T-helper 17 cell (primary cell): ENCODE results near the gene TPM3. TPM values are rescaled to one million over a fixed set of nuclear protein-coding genes. Genes with fewer than 3 reads are reported as not detected.

Experiments
- ATAC-seq: fragments of 150-1000 bp; cut with Tn5 transposase; 2 replicates; pipeline ENCODE4 v1.10.0; 2021; ENCODE audit warnings: mild to moderate bottlenecking, moderate library complexity
- DNase-seq, 3 donors: peaks; one replicate each; pipeline versions ENCODE4 v3.0.0 to v3.0.0-alpha.2; 2020 to 2021
- H3K9me3 ChIP-seq: one replicate; pipeline ENCODE4 v1.7.0; 2013; ENCODE audit warnings: low read length, mild to moderate bottlenecking; ENCODE audit not compliant: control insufficient read depth, poor library complexity, severe bottlenecking
- H3K27ac Mint-ChIP-seq: one replicate; pipeline ENCODE4 v1.8.0; 2022; ENCODE audit warnings: mild to moderate bottlenecking, moderate library complexity, mixed read lengths
- H3K27me3 Mint-ChIP-seq: one replicate; pipeline ENCODE4 v1.8.0; 2022; ENCODE audit warnings: mixed read lengths
- H3K36me3 Mint-ChIP-seq: one replicate; pipeline ENCODE4 v1.8.0; 2022; ENCODE audit warnings: low read depth, mixed read lengths
- H3K4me1 Mint-ChIP-seq: one replicate; pipeline ENCODE4 v1.8.0; 2022; ENCODE audit warnings: mild to moderate bottlenecking, mixed read lengths
- H3K4me3 Mint-ChIP-seq: one replicate; pipeline ENCODE4 v1.8.0; 2022; ENCODE audit warnings: mild to moderate bottlenecking, moderate library complexity, mixed read lengths
- total RNA-seq, 4 donors: library from RNA in 2 of 4; stranded (reverse) in 2 of 4; gene quantifications; one replicate each; pipeline ENCODE4 v1.2.3 and lab custom pipeline; 2022 to 2026

TPM3 gene
- total RNA-seq, 2 donors from 2014 or later, result 386 to 391 TPM

- Mint-ChIP-seq H3K36me3 (no peaks in the 10 kb centered on the region), H3K4me3 (no peak overlapping the region), H3K27me3 (peaks cover 52% of the 10 kb centered on the region), H3K27ac (no peak overlapping the region), H3K4me1 (peaks cover 15% of the 10 kb centered on the region)
- ATAC-seq (no peak), DNase-seq (no peak)
- H3K9me3 ChIP-seq, result no peaks in the 10 kb centered on the region
These were observed 576 bp upstream of the TPM3 start for GRCh38 chr1:154192476-154192875.

DNA sequence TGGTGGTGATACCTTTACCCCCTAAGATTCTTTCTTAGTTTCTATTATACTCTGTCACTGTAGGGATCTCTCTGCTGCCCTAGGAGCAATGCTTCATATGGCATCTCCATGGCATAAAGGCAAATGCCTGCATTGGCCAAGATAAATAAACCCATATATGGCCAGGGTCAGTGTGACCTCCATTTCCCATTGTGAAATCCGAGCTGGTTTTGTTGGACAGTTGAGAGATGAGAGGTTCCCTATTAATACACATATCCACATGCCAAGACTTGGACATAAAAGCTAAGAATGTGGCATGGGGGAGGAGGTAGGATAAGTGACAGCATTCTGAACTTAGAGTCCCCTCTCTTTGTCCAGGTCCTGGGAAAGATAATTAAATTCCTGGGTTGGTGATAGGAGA is 1.4 kb downstream of the TPM3 start:
- no peaks in the 10 kb centered on the region for H3K9me3 ChIP-seq
- ATAC-seq, result no peak
- DNase-seq, result no peak
- Mint-ChIP-seq H3K36me3 (no peaks in the 10 kb centered on the region), H3K27me3 (peaks cover 53% of the 10 kb centered on the region), H3K27ac (no peak overlapping the region), H3K4me3 (no peak overlapping the region), H3K4me1 (peaks cover 15% of the 10 kb centered on the region)

DNA sequence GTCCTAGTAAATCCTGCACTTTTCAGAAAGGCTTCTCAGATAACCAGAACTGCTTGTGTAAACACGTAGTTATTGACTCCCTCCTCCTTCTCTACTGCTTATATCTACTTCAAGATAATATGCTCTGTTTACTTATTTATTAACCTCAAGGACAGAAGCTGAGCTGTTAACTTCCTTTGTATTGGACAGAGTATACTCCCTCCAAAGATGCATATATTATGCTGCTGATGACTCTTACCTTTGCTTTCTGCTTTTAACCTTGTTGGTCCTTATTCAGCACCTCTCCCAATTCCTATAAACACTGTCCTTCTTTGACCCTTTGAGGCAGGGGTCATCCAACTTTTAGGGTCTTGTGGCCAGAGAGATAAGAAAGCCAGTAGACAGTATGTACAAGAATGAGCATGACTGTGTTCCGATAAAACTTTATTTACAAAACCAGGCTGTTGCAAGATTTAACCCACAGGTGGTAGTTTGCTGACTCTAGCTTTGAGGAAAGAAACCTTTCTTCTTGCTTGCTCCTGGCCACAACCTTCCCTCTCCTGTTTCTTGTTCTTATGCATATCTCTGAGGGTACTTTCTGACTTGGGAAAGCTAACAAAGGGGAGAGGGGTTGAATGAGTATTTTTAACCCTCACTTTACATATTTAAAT is 4.9 kb downstream of the TPM3 start:
- Mint-ChIP-seq H3K27me3 (peaks cover 19% of the 10 kb centered on the region), H3K36me3 (peaks cover 5% of the 10 kb centered on the region), H3K4me1 (peaks cover 12% of the 10 kb centered on the region), H3K4me3 (no peak overlapping the region), H3K27ac (no peak overlapping the region)
- no peak for DNase-seq
- no peak for ATAC-seq
- H3K9me3 ChIP-seq, result no peaks in the 10 kb centered on the region

DNA sequence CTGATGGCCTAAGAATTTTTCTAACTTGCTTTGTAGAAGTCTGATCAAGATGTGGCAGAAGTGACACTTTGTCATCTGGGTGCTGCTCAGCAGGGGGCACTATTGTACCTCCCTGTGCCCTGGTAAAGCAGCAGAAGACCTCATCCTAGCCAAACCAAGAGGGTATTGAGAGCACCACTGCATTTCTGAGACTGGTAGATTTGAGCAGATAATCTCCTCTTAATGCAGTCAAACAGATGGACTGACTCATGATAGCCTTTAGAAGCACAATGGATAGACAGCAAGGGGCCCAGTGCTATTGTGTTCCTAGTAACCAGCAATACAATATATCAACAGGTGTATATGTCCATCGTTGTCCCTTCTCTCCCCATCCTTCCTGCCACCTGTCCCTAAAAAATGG is 5.7 kb downstream of the TPM3 start:
- peaks cover 5% of the 10 kb centered on the region for H3K36me3 Mint-ChIP-seq
- peaks cover 11% of the 10 kb centered on the region for H3K27me3 Mint-ChIP-seq
- ATAC-seq (peak; percentile 22), DNase-seq (peak; percentile 26 to 53 (median 36))
- no peak overlapping the region for H3K4me3 Mint-ChIP-seq
- H3K4me1 Mint-ChIP-seq, result peaks cover 20% of the 10 kb centered on the region
- no peak overlapping the region for H3K27ac Mint-ChIP-seq
- H3K9me3 ChIP-seq, result no peaks in the 10 kb centered on the region

DNA sequence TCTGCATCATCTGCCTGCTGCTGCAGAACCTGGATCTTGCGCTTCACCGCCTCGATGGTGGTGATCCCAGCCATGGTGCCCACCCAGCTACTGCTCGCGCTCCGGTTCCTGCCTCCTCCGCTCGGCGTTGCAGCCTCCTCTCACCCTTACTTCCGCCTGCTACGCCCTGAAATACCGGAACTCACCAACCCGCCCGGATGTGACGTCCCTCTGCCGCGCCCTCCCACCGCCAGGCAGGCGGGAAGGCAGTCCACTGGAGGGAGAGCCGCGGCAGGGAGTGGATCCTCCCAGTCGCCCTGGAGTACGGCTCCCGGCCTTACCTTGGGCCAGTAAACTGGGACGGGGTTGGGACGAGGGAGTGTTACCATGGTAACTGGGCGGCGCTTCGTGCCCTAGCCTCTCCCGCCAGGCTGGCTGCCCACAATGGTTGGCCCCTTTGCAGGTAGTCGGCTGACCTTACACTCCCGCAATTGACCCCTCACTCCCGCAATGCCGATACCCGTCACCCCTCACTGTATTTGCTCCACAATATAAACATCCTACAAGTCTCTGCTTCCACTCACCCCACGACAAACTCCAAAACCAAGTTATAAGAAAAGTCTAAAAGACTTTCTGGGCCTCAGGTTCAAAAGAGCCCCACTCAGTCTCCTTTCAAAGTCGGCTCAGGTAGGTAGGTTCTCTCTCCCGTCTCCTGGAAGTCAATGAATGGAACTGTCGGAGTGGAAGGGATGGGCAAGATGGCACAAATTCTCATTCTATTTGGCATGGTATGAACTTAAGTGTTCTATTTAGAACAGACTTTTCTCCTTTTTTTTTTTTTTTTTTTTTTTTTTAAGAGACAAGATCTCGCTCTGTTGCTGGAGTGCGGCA is 8.6 kb downstream of the TPM3 start:
- DNase-seq (peak; percentile 83 to 87 (median 86)), ATAC-seq (peak; percentile 81)
- no peaks in the 10 kb centered on the region for H3K9me3 ChIP-seq
- Mint-ChIP-seq H3K4me3 (peak overlapping the region; percentile 98), H3K4me1 (peaks cover 42% of the 10 kb centered on the region), H3K27ac (peak overlapping the region; percentile 97), H3K27me3 (peaks cover 8% of the 10 kb centered on the region), H3K36me3 (peaks cover 5% of the 10 kb centered on the region)

DNA sequence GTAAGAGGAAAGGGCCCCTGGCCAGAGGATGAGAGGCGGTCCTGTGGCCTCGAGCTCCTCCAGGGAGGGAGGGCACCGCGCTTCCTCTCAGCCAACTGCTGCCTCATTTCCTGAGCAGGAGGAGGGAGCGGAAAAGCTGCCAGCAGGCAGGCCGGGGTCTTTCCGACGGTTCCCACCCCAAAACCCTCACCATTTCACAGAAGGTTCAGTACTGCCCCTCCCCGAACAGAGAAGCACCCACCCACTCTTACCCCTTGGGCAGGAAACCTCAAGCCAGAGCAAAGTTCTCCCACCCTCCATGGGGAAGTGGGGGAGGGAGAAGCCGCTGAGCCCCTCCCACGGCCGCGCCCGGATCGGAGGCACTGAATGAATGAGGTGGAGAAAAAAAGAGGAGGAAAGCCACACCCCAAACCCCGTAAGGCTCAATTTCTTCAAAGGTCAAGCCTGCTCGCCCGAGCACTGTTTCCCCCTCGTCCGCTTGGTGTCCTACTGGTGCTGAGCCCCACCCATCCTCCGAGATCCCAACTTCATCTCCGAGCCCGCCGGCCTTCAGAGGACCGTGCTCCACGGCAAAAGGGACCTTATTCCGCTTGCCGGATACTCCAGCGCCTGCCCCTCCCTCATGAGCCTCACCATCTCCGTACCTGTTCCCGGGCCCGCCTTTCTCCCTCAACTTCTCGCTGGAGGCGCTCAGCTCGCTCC is 9.4 kb downstream of the TPM3 start:
- Mint-ChIP-seq H3K4me3 (peak overlapping the region; percentile 98), H3K27me3 (peaks cover 2% of the 10 kb centered on the region), H3K4me1 (peaks cover 50% of the 10 kb centered on the region), H3K27ac (peak overlapping the region; percentile 97), H3K36me3 (peaks cover 5% of the 10 kb centered on the region)
- peak; percentile 52 for ATAC-seq
- DNase-seq, result peak; percentile 22 to 64 (median 52)
- H3K9me3 ChIP-seq, result no peaks in the 10 kb centered on the region

DNA sequence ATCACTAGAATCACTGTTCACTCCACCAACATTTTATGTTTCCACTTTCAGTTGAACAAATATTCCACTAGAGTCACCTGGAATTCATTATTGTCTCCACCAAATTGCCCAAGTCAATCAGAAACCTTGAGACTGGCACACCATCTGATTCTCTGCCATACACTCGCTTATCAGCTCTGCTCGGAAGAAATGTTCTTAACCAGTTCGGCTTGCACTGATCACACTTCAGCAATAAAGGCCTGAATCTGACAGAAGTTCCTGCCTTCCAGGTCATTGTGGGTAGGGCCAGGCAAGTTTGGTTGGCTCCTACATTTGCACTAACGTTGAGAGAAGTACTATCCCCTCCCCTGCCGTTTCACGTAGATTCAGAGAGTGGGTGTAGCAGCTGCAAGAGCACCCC is 10.0 kb downstream of the TPM3 start:
- Mint-ChIP-seq H3K4me1 (peaks cover 56% of the 10 kb centered on the region), H3K4me3 (peak overlapping the region; percentile 98), H3K27me3 (no peaks in the 10 kb centered on the region), H3K36me3 (peaks cover 5% of the 10 kb centered on the region), H3K27ac (peak overlapping the region; percentile 97)
- DNase-seq (no peak), ATAC-seq (peak; percentile 58)
- no peaks in the 10 kb centered on the region for H3K9me3 ChIP-seq

- Mint-ChIP-seq H3K27me3 (no peaks in the 10 kb centered on the region), H3K36me3 (peaks cover 5% of the 10 kb centered on the region), H3K4me3 (peak overlapping the region; percentile 98), H3K27ac (peak overlapping the region; percentile 97), H3K4me1 (peaks cover 59% of the 10 kb centered on the region)
- ATAC-seq (no peak), DNase-seq (no peak)
- no peaks in the 10 kb centered on the region for H3K9me3 ChIP-seq
These were observed 11.8 kb downstream of the TPM3 start for GRCh38 chr1:154179946-154180687.

DNA sequence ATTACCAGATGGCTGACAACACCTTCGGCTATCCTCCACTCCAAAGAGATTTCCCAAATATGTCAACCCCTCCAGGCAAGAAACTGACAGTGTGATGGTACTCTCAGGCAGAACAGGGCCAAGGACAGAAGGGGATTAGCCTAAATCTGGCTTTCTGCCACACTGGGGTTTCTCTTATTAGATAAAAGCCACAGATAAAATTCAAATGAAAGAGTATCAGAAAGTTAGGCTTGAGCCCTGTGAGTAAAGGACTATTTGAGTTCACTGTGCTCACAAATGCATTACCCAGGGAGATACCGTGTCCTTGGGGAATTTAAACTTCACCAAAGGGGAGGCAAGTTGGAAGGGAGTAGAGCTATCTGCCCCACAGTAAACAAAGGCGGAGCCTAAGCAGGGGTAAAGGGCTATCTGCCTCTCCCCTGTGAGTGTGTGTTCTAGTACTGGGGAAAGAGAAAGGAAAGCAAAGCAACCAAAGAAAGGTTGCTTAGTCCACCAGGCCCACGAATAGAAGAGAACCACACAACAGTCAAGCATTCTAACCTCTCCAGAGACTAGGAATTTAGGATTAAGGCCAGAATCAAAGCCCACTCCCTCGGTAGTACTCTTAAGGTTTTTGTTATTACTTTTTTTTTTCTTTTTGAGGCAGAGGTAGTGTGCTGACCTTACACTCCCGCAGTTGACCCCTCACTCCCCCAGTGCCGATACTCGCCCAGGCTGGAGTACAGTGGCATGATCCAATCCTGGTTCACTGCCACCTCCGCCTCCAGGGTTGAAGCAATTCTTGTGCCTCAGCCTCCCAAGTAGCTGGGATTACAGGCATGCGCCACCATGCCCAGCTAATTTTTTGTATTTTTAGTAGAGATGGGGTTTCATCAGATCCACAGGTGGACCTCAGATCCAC is 12.7 kb downstream of the TPM3 start:
- DNase-seq (no peak), ATAC-seq (no peak)
- H3K9me3 ChIP-seq, result no peaks in the 10 kb centered on the region
- Mint-ChIP-seq H3K36me3 (peaks cover 5% of the 10 kb centered on the region), H3K27me3 (no peaks in the 10 kb centered on the region), H3K4me3 (peak overlapping the region; percentile 98), H3K4me1 (peaks cover 59% of the 10 kb centered on the region), H3K27ac (peak overlapping the region; percentile 97)

- Mint-ChIP-seq H3K4me3 (peak overlapping the region; percentile 98), H3K27me3 (no peaks in the 10 kb centered on the region), H3K4me1 (peaks cover 54% of the 10 kb centered on the region), H3K36me3 (peaks cover 4% of the 10 kb centered on the region), H3K27ac (peak overlapping the region; percentile 97)
- H3K9me3 ChIP-seq, result no peaks in the 10 kb centered on the region
- ATAC-seq (no peak), DNase-seq (no peak)
These were observed 13.9 kb downstream of the TPM3 start for GRCh38 chr1:154178013-154178412.

DNA sequence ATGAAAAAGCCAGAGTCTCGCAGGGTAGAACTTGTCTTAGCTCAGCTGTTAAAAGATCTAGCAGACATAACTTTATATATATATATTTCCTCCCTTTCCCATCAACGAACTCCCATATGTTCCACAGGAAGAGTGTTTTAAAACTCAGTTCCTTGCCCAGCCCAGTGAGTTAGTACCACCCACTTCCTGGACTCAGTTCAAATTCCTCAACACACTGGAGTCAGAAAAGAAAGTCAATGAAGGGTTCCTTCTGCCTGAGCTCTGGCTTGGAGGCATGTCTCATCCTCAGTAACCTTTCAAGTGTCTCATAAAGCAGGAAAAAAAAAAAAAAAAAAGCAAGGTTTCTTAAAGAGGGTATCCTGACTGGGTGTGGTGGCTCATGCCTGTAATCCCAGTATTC is 15.6 kb downstream of the TPM3 start:
- ATAC-seq, result no peak
- Mint-ChIP-seq H3K4me3 (no peak overlapping the region), H3K4me1 (peaks cover 50% of the 10 kb centered on the region), H3K36me3 (peaks cover 6% of the 10 kb centered on the region), H3K27me3 (no peaks in the 10 kb centered on the region), H3K27ac (peak overlapping the region; percentile 97)
- H3K9me3 ChIP-seq, result no peaks in the 10 kb centered on the region
- DNase-seq, result no peak

DNA sequence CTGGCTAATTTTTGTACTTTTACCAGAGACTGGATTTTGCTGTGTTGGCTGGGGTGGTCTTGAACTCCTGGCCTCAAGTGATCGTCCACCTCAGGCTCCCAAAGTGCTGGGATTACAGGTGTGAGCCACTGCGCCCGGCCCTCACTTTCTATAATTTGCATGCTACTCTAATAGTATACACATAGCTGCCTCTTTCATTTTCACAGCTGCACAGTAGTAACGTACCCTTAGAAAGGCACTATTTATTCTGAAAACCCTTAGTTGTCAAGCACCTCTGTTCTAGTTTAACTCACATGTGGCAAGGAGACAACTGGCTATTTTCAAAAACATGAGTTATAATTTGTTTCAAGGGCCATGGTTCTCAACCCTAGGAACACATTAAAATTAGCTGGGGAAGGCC is 17.2 kb downstream of the TPM3 start:
- no peak overlapping the region for H3K27ac Mint-ChIP-seq
- no peaks in the 10 kb centered on the region for H3K9me3 ChIP-seq
- peaks cover 10% of the 10 kb centered on the region for H3K36me3 Mint-ChIP-seq
- ATAC-seq (no peak), DNase-seq (no peak)
- peaks cover 45% of the 10 kb centered on the region for H3K4me1 Mint-ChIP-seq
- no peaks in the 10 kb centered on the region for H3K27me3 Mint-ChIP-seq
- H3K4me3 Mint-ChIP-seq, result no peak overlapping the region
